ACC112 (cell line): ENCODE data around the gene MKI67.

Source experiments
- H2AFZ ChIP-seq: fragments of 200-600 bp; sonication (generic); one replicate; pipeline ENCODE4 v1.6.0; 2017; ENCODE audit warnings: antibody characterized with exemption, low read length; ENCODE audit not compliant: unreplicated experiment
- H3K27ac ChIP-seq: fragments of 200-600 bp; sonication (generic); 2 replicates; pipeline ENCODE4 v1.5.1; 2014; ENCODE audit warnings: low read depth, mild to moderate bottlenecking, antibody characterized with exemption, low read length, moderate library complexity
- H3K27me3 ChIP-seq: fragments of 200-600 bp; sonication (generic); 2 replicates; pipeline ENCODE4 v1.6.1; 2014; ENCODE audit warnings: mild to moderate bottlenecking, antibody characterized with exemption, low read length, moderate library complexity, mixed read lengths; ENCODE audit not compliant: insufficient read depth
- H3K36me3 ChIP-seq: fragments of 200-600 bp; sonication (generic); 2 replicates; pipeline ENCODE4 v1.6.1; 2016; ENCODE audit warnings: mild to moderate bottlenecking, antibody characterized with exemption, low read length, moderate library complexity, mixed read lengths; ENCODE audit not compliant: insufficient read depth
- H3K4me1 ChIP-seq: fragments of 200-600 bp; sonication (generic); one replicate; pipeline ENCODE4 v1.6.1; 2016; ENCODE audit warnings: low read length, mixed read lengths; ENCODE audit not compliant: insufficient read depth, unreplicated experiment, control insufficient read depth
- H3K4me3 ChIP-seq: fragments of 200-600 bp; sonication (generic); 2 replicates; pipeline ENCODE4 v1.5.1; 2014; ENCODE audit warnings: mild to moderate bottlenecking, low read depth, low read length
- H3K79me2 ChIP-seq: fragments of 200-600 bp; sonication (generic); one replicate; pipeline ENCODE4 v1.6.0; 2016; ENCODE audit warnings: low read length; ENCODE audit not compliant: control insufficient read depth, unreplicated experiment, insufficient read depth

The MKI67 gene

GRCh38 chr10:128163701-128164100 lies 37.5 kb upstream of the MKI67 start:
- Histone ChIP-seq H3K27ac (no peak overlapping the region), H3K79me2 (no peaks in the 10 kb centered on the region), H3K36me3 (no peaks in the 10 kb centered on the region), H2AFZ (no peak overlapping the region), H3K4me1 (no peaks in the 10 kb centered on the region), H3K27me3 (peaks cover 77% of the 10 kb centered on the region), H3K4me3 (no peak overlapping the region)

DNA sequence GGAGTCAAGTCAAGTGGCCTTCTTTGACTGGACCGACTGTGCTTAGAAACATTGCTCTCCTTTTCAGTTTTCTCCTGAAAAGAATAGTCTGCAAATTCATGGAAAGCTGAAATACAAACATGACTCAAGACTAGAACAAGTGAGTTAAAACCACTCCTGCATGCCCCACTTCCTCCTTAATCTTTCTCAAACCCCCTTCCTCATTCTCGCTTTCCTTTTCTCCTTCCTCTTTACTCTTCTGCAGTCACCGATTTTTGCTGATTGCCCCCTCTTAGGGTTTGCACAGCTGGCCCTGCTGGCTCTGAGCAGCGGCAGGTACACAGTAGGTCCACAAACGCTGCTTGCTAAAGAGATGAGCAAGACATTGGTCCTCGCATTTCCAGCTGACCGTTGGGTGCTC lies 34.8 kb upstream of the MKI67 start:
- Histone ChIP-seq H3K4me3 (no peak overlapping the region), H3K27ac (no peak overlapping the region), H2AFZ (no peak overlapping the region), H3K4me1 (no peaks in the 10 kb centered on the region), H3K79me2 (no peaks in the 10 kb centered on the region), H3K36me3 (no peaks in the 10 kb centered on the region), H3K27me3 (peaks cover 89% of the 10 kb centered on the region)

GRCh38 chr10:128160297-128160711 lies 34.1 kb upstream of the MKI67 start:
- H3K36me3 ChIP-seq = no peaks in the 10 kb centered on the region
- H3K4me3 ChIP-seq = no peak overlapping the region
- H3K27ac ChIP-seq = no peak overlapping the region
- H2AFZ ChIP-seq = no peak overlapping the region
- no peaks in the 10 kb centered on the region for H3K79me2 ChIP-seq
- H3K27me3 ChIP-seq = peaks cover 88% of the 10 kb centered on the region
- no peaks in the 10 kb centered on the region for H3K4me1 ChIP-seq

GRCh38 chr10:128158021-128158795 lies 32.0 kb upstream of the MKI67 start:
- no peaks in the 10 kb centered on the region for H3K79me2 ChIP-seq
- H2AFZ ChIP-seq = no peak overlapping the region
- no peak overlapping the region for H3K27ac ChIP-seq
- H3K4me3 ChIP-seq = no peak overlapping the region
- no peaks in the 10 kb centered on the region for H3K36me3 ChIP-seq
- peaks cover 85% of the 10 kb centered on the region for H3K27me3 ChIP-seq
- H3K4me1 ChIP-seq = no peaks in the 10 kb centered on the region

DNA sequence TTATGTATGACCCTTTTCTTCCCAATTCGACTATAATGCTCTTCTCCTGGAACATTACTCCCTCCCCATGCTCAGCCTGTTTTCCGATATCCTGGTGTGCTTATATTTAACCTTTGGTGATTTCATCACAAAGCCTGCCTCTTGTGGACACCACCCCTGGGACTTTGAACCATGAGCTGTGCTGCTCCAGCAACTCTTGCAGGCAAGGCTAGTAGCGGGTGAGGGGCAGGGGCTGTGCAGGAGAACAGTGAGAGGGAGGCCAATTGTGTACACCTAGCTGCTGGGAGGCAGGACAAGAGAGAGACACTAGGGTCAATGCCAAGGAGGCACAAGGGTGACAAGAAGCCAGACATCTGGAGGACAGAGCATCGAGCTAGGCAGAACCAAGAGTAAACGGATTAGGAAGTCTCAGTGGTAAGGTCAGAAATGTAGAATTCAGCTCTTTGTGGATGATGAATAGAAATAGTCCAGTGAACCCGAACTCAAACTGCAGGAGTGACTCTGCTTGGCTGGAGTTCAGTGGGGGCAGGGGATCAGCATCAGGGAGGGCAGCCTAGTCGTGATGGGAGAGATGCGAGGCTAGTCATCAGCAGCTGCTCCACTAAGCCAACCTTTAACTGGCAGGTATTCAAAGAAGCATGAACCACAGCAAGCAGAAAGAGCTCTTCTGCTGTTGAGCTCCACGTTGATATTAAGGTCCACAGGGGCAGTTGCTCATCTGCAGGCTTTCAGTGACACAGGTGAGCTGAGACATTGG lies 31.0 kb upstream of the MKI67 start:
- Histone ChIP-seq H3K36me3 (no peaks in the 10 kb centered on the region), H3K4me1 (no peaks in the 10 kb centered on the region), H3K27ac (no peak overlapping the region), H3K4me3 (no peak overlapping the region), H3K79me2 (no peaks in the 10 kb centered on the region), H2AFZ (no peak overlapping the region), H3K27me3 (peaks cover 87% of the 10 kb centered on the region)

DNA sequence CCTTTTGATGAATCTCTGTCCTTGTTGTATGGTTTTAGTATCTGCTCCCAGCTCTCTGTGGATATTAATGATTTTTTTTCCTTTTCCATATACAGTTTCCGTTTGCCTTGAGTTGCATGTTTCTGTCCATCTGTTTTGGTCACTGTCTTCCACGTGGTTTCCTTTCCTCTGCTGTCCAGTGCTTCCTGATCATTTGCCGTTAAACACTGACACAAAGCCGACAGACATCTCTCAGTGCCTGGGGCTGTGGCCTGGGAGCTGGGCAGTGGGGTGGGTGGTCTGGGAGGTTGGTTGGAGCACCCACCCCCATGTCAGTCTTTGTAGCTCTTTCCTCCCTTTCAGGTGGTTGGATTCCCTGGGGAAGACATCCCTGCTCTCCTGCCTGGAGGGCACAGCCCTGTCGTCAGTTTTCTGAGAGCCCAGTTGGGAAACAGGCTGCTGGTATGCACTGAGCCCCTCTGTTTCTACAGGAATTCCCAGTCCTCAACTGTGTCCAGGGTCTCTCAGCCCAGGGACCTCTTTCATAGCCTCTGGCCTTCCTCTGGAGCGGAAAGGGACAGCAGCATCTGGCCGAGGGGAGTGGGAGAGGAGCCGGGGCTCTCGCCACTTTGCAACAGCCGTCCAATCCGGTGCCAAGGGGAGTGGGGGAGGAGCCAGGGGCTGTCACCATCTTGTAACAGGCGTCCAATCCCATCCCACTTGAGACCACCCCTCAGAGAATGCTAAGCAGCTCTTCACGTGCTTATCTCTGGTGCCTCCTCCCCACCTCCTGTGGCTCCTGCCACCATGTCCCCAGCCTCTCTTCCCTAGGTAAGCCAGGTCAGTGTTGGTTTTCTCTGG lies 26.7 kb upstream of the MKI67 start:
- Histone ChIP-seq H3K27ac (no peak overlapping the region), H3K36me3 (no peaks in the 10 kb centered on the region), H2AFZ (no peak overlapping the region), H3K4me1 (peaks cover 2% of the 10 kb centered on the region), H3K79me2 (no peaks in the 10 kb centered on the region), H3K27me3 (peaks cover 45% of the 10 kb centered on the region), H3K4me3 (no peak overlapping the region)

GRCh38 chr10:128151031-128151430 lies 24.8 kb upstream of the MKI67 start:
- Histone ChIP-seq H3K4me1 (peaks cover 9% of the 10 kb centered on the region), H3K79me2 (no peaks in the 10 kb centered on the region), H3K27me3 (peaks cover 26% of the 10 kb centered on the region), H3K27ac (no peak overlapping the region), H3K36me3 (no peaks in the 10 kb centered on the region), H2AFZ (no peak overlapping the region), H3K4me3 (no peak overlapping the region)

- peaks cover 9% of the 10 kb centered on the region for H3K4me1 ChIP-seq
- peak overlapping the region; percentile 76 for H2AFZ ChIP-seq
- no peaks in the 10 kb centered on the region for H3K79me2 ChIP-seq
- peaks cover 21% of the 10 kb centered on the region for H3K27me3 ChIP-seq
- H3K4me3 ChIP-seq = peak overlapping the region; percentile 75
- H3K27ac ChIP-seq = no peak overlapping the region
- no peaks in the 10 kb centered on the region for H3K36me3 ChIP-seq
These were observed 24.3 kb upstream of the MKI67 start for GRCh38 chr10:128150561-128150960.

GRCh38 chr10:128150045-128150493 lies 23.8 kb upstream of the MKI67 start:
- Histone ChIP-seq H3K4me1 (peaks cover 9% of the 10 kb centered on the region), H2AFZ (peak overlapping the region; percentile 76), H3K79me2 (no peaks in the 10 kb centered on the region), H3K27ac (no peak overlapping the region), H3K27me3 (peaks cover 20% of the 10 kb centered on the region), H3K4me3 (peak overlapping the region; percentile 75), H3K36me3 (no peaks in the 10 kb centered on the region)

DNA sequence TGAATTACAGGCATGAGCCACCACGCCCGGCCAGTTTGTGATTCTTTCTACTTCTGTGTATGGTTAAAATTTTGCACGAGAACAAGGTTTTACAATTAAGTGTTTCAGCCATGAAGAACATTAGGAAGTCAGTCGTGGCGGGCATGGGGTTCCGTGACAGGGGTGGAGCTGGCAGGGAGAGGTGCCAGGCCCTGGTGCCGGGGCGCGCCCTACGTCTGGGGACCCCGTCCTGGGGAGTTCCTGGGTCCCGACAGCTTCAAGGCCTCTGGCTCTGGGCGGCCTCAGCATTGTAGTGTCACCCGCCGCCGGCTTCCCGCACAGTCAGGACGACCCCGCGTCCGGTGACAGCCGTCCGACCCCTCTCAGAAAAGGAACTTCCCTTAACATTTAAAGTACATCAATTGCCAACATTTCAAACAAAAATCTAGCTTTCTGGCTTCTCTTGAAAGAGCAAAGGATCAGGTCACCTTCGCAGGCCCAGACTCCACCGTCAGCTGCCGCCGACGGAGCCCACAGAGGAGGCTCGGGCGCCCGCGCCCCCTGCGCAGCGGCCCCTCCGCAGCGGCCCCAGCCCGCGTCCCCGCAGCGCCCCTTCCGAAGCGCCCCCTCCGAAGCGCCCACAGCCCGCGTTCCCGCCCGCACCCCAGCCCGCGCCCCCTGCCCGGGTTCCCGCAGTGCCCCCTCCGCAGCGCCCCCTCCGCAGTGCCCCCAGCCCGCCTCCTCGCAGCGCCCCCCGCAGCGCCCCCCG lies 23.2 kb upstream of the MKI67 start:
- Histone ChIP-seq H3K27me3 (peaks cover 15% of the 10 kb centered on the region), H3K36me3 (no peaks in the 10 kb centered on the region), H3K79me2 (no peaks in the 10 kb centered on the region), H3K4me1 (peaks cover 9% of the 10 kb centered on the region), H3K27ac (no peak overlapping the region), H2AFZ (no peak overlapping the region), H3K4me3 (no peak overlapping the region)
